Measurements from ENCODE around the gene PIR. TPM values are rescaled to one million over a fixed set of nuclear protein-coding genes. Genes with fewer than 3 reads are reported as not detected.

PIR gene
- total and polyA plus RNA-seq, 2 donors (not counting 3 experiments of a cell fraction or from before 2014, with no cell fraction given): 89.0 to 108 TPM

DNA sequence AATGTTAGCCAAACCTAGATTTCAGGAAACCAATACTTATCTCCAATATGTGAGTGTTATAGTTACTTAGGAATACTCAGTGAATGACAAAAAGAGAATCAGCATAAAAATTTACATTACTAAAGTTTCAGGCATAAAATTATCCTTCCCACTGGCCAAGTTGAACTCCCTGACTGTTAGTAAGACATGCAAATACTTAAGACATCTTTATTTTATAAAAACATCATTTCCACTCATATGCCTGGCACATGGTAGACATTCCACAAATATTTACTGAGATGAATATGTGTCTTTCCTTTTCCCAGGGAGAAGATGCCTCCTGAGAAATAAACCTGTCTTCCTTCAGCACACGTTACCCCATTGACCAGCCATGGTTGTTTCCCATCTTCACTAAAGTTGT lies 116.2 kb downstream of the PIR start:
- H3K27ac ChIP-seq (ENCODE audit: insufficient read depth, low read depth, low read length): no peak overlapping the region
- no peak overlapping the region for H2AFZ ChIP-seq (ENCODE audit: low read depth, low read length)
- no TSS peak for BruUV-seq (replicated peaks)
- no peaks in the 10 kb centered on the region for H3K36me3 ChIP-seq (ENCODE audit: control insufficient read depth in 2 of 2, extremely low read depth in 1 of 2, insufficient read depth in 2 of 2, low read length in 2 of 2)
- H3K27me3 ChIP-seq (ENCODE audit: control insufficient read depth in 2 of 2, insufficient read depth in 2 of 2, low read length in 2 of 2): no peaks in the 10 kb centered on the region
- H3K9me3 ChIP-seq (replicated peaks; ENCODE audit: control insufficient read depth, insufficient read depth, low read length): no peaks in the 10 kb centered on the region
- intact Hi-C loops (cut with micrococcal nuclease) (no loop called here), dilution Hi-C loops (cut with MboI; ENCODE audit: extremely low pct_ligation_motif_present, low sequenced_read_pairs) (no loop called here)
- FAIRE-seq: no peak
- H3K9me1 ChIP-seq (replicated peaks; ENCODE audit: control insufficient read depth, extremely low read depth, insufficient read depth, low read length): no peaks in the 10 kb centered on the region
- no peaks in the 10 kb centered on the region for H4K20me1 ChIP-seq (replicated peaks; ENCODE audit: control insufficient read depth, extremely low read depth, insufficient read depth, low read length)
- H3K9ac ChIP-seq (replicated peaks; ENCODE audit: extremely low read depth, insufficient read depth, low read length): no peak overlapping the region
- no peak for TF ChIP-seq GATA2 (IDR thresholded peaks at IDR 0.05; ENCODE audit: insufficient read depth, insufficient read length, low read depth, low read length)
- TF ChIP-seq FOS (IDR thresholded peaks at IDR 0.05; ENCODE audit: borderline replicate concordance, insufficient read depth, low read length): no peak
- TF ChIP-seq JUN (IDR thresholded peaks at IDR 0.05; ENCODE audit: borderline replicate concordance, insufficient read depth, insufficient read length, low read depth): no peak
- no peak for TF ChIP-seq POLR2AphosphoS5 (IDR thresholded peaks at IDR 0.05; ENCODE audit: insufficient read depth, low read depth, low read length)
- TF ChIP-seq, protein P1, sequence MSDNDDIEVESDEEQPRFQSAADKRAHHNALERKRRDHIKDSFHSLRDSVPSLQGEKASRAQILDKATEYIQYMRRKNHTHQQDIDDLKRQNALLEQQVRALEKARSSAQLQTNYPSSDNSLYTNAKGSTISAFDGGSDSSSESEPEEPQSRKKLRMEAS (IDR thresholded peaks at IDR 0.05; ENCODE audit: insufficient read depth, insufficient read length): no peak
- no peak for TF ChIP-seq EZH2 (IDR thresholded peaks at IDR 0.05; ENCODE audit: borderline replicate concordance, low read depth, low read length, severe bottlenecking)
- TF ChIP-seq, protein P2, sequence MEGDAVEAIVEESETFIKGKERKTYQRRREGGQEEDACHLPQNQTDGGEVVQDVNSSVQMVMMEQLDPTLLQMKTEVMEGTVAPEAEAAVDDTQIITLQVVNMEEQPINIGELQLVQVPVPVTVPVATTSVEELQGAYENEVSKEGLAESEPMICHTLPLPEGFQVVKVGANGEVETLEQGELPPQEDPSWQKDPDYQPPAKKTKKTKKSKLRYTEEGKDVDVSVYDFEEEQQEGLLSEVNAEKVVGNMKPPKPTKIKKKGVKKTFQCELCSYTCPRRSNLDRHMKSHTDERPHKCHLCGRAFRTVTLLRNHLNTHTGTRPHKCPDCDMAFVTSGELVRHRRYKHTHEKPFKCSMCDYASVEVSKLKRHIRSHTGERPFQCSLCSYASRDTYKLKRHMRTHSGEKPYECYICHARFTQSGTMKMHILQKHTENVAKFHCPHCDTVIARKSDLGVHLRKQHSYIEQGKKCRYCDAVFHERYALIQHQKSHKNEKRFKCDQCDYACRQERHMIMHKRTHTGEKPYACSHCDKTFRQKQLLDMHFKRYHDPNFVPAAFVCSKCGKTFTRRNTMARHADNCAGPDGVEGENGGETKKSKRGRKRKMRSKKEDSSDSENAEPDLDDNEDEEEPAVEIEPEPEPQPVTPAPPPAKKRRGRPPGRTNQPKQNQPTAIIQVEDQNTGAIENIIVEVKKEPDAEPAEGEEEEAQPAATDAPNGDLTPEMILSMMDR (IDR thresholded peaks at IDR 0.05; ENCODE audit: extremely low read depth in 1 of 2, insufficient read depth in 1 of 2, low read depth in 1 of 2, low read length in 2 of 2): no peak
- no peak for TF ChIP-seq MYC (IDR thresholded peaks at IDR 0.05; ENCODE audit: low read depth, low read length)
- TF ChIP-seq POLR2A (IDR thresholded peaks at IDR 0.05; ENCODE audit: low read depth, low read length): no peak
- ChIA-PET POLR2A (no interaction called here), CTCF (no interaction called here)
- DNase-seq (ENCODE audit: low read depth, low spot score): no peak
- peaks cover 4% of the 10 kb centered on the region for H3K4me1 ChIP-seq (ENCODE audit: control insufficient read depth, extremely low read depth, insufficient read depth, low read length)
- no peak overlapping the region for H3K4me3 ChIP-seq (replicated peaks in 1 of 3; ENCODE audit: insufficient read depth in 1 of 3, low read depth in 1 of 3, low read length in 3 of 3)
- H3K79me2 ChIP-seq (ENCODE audit: control insufficient read depth, insufficient read depth, low read length): no peaks in the 10 kb centered on the region
- H3K4me2 ChIP-seq (ENCODE audit: insufficient read depth, low read length): no peak overlapping the region
